Prostate gland (tissue), 2 donors: ENCODE data around the gene TMEM25. TPM values are rescaled to one million over a fixed set of nuclear protein-coding genes. Genes with fewer than 3 reads are reported as not detected.
A peak's percentile ranks its signal among the peaks of the same experiment; 100 is the strongest.
"Not testable (repeated sequence)": the region's sequence is repeated elsewhere in the genome, so short reads cannot be mapped to it uniquely, and the experiment has no call there.

Experiments
- DNase-seq: peaks from one replicate; pipeline ENCODE4 v3.0.0-alpha.2; 2019; ENCODE audit warnings: low spot score
- H3K27ac ChIP-seq, 2 donors: fragments of 200-600 bp; sonication (generic); 2 replicates each; pipeline ENCODE4 v1.5.1; 2017 to 2019
- H3K27me3 ChIP-seq: fragments of 200-600 bp; sonication (generic); replicated peaks from 2 replicates; pipeline ENCODE4 v1.5.1; 2019; ENCODE audit not compliant: insufficient read depth
- H3K36me3 ChIP-seq, 2 donors: fragments of 200-600 bp; sonication (generic); 1 replicate in 1 of 2; 2 replicates in 1 of 2; pipeline versions ENCODE4 v1.5.1 to v1.8.1; 2017 to 2019
- H3K4me1 ChIP-seq: fragments of 200-600 bp; sonication (generic); replicated peaks from 2 replicates; pipeline ENCODE4 v1.5.1; 2019
- H3K4me3 ChIP-seq, 2 donors: fragments of 200-600 bp; sonication (generic); 2 replicates each; pipeline ENCODE4 v1.5.1; 2017 to 2019
- H3K9me3 ChIP-seq: fragments of 200-600 bp; sonication (generic); 2 replicates; pipeline ENCODE4 v1.5.1; 2017
- POLR2A ChIP-seq: fragments of 450-650 bp; IDR thresholded peaks from one replicate; pipeline ENCODE4 v1.6.1; 2016; ENCODE audit warnings: antibody characterized with exemption, mild to moderate bottlenecking
- POLR2AphosphoS5 ChIP-seq: sonication (generic); formaldehyde crosslinking; IDR thresholded peaks from one replicate; pipeline ENCODE4 v1.6.1; 2017; ENCODE audit warnings: antibody characterized with exemption
- WGBS: methylation state at CpG from one replicate; pipeline ENCODE4 v1.1.5; 2018; 5-methylcytosine and 5-hydroxymethylcytosine counted together
- intact Hi-C: fragments of 100-400 bp; cut with DNase I; formaldehyde crosslinking; loops from one replicate; pipeline ENCODE4 v1.14.2; 2022
- total RNA-seq, 2 donors: library from RNA; depleted of rRNA; stranded (reverse); fragments of >200 nt; gene quantifications; one replicate each; pipeline ENCODE4 v1.1.0, GENCODE V29; 2016
- TF ChIP-seq, protein P1 (sequence below), 4 experiments: fragments of 200-600 bp in 2 of 4; fragments of 450-650 bp in 2 of 4; sonication (generic) in 2 of 4; IDR thresholded peaks; 1 replicate in 3 of 4; 2 replicates in 1 of 4; pipeline ENCODE4 v1.5.1; 2016 to 2019; ENCODE audit warnings: antibody characterized with exemption in 4 of 4, mild to moderate bottlenecking in 2 of 4, moderate library complexity in 2 of 4

The TMEM25 gene
- total RNA-seq, 2 donors from 2014 or later: 52.4 to 64.2 TPM

DNA sequence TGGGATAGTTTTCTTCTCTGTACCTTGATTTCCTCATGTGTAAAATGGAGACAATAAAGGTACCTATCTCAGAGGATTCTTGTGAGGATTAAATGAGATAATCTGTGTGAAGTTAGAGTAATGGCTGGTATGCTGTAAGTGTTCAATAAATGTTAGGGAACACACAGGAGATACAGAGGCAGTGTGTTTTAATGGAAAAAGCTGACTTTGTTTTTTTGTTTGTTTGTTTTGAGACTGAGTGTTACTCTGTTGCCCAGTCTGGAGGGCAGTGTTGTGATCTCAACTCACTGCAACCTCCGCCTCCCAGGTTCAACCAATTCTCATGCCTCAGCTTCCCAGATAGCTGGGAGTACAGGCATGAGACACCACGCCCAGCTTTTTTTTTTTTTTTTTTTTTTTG lies 38.7 kb downstream of the TMEM25 start:
- no peaks in the 10 kb centered on the region for H3K36me3 ChIP-seq
- 95% methylated on average over 2 of the region's 2 CpGs for WGBS
- H3K4me1 ChIP-seq: peaks cover 5% of the 10 kb centered on the region
- intact Hi-C loops: loop anchor here (5.0 kb wide), 1 partner anchor 37 kb away; the partner anchor contains the start of gene TMEM25
- no peaks in the 10 kb centered on the region for H3K27me3 ChIP-seq
- no peak overlapping the region for H3K4me3 ChIP-seq
- TF ChIP-seq, protein P1, sequence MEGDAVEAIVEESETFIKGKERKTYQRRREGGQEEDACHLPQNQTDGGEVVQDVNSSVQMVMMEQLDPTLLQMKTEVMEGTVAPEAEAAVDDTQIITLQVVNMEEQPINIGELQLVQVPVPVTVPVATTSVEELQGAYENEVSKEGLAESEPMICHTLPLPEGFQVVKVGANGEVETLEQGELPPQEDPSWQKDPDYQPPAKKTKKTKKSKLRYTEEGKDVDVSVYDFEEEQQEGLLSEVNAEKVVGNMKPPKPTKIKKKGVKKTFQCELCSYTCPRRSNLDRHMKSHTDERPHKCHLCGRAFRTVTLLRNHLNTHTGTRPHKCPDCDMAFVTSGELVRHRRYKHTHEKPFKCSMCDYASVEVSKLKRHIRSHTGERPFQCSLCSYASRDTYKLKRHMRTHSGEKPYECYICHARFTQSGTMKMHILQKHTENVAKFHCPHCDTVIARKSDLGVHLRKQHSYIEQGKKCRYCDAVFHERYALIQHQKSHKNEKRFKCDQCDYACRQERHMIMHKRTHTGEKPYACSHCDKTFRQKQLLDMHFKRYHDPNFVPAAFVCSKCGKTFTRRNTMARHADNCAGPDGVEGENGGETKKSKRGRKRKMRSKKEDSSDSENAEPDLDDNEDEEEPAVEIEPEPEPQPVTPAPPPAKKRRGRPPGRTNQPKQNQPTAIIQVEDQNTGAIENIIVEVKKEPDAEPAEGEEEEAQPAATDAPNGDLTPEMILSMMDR (IDR thresholded peaks at IDR 0.05): no peak
- TF ChIP-seq POLR2A: no peak
- no peak for DNase-seq
- H3K9me3 ChIP-seq: no peaks in the 10 kb centered on the region
- H3K27ac ChIP-seq: no peak overlapping the region

DNA sequence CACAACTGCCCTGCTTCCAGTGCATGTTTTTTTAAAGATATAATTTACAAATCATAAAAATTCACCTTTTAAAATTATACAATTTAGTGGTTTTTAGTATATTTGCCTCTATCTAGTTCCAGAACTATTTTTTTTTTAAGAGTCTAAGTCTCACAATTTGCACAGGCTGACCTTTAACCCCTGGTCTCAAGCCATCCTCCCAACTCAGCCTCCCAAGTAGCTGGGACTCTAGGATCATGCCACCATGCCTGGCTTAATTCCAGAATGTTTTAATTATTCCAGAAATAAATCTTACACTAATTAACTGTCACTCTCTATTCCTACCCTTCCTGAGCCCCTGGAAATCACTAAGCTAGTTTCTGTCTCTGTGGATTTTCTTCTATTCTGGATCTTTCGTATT lies 39.8 kb downstream of the TMEM25 start:
- H3K4me3 ChIP-seq: no peak overlapping the region
- no peaks in the 10 kb centered on the region for H3K27me3 ChIP-seq
- H3K4me1 ChIP-seq: no peaks in the 10 kb centered on the region
- H3K27ac ChIP-seq: no peak overlapping the region
- 100% methylated on average over 1 of the region's 1 CpG for WGBS
- intact Hi-C loops: no loop called here
- H3K9me3 ChIP-seq: no peaks in the 10 kb centered on the region
- TF ChIP-seq, protein P1 (IDR thresholded peaks at IDR 0.05): no peak
- TF ChIP-seq POLR2AphosphoS5 (no peak), POLR2A (no peak)
- no peak for DNase-seq
- no peaks in the 10 kb centered on the region for H3K36me3 ChIP-seq

DNA sequence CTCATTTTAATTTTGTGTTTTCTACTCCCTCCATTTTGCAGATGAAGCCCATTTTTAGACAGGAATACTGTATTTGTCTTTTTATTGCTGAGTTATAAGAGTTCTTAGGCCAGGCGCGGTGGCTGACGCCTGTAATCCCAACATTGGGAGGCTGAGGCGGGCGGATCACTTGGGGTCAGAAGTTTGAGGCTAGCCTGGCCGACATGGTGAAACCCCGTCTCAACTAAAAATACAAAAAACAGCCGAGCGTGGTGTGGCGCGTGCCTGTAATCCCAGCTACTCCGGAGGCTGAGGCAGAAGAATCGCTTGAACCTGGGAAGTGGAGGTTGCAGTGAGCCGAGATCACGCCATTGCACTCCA lies 40.7 kb downstream of the TMEM25 start:
- WGBS: 5% methylated on average over 15 of the region's 15 CpGs
- H3K27me3 ChIP-seq, H3K36me3 ChIP-seq, H3K9me3 ChIP-seq, intact Hi-C loops, H3K4me1 ChIP-seq, DNase-seq: not testable (repeated sequence)
- Histone ChIP-seq H3K27ac (peak overlapping the region; percentile 97 to 99), H3K4me3 (peak overlapping the region; percentile 91 to 92)

DNA sequence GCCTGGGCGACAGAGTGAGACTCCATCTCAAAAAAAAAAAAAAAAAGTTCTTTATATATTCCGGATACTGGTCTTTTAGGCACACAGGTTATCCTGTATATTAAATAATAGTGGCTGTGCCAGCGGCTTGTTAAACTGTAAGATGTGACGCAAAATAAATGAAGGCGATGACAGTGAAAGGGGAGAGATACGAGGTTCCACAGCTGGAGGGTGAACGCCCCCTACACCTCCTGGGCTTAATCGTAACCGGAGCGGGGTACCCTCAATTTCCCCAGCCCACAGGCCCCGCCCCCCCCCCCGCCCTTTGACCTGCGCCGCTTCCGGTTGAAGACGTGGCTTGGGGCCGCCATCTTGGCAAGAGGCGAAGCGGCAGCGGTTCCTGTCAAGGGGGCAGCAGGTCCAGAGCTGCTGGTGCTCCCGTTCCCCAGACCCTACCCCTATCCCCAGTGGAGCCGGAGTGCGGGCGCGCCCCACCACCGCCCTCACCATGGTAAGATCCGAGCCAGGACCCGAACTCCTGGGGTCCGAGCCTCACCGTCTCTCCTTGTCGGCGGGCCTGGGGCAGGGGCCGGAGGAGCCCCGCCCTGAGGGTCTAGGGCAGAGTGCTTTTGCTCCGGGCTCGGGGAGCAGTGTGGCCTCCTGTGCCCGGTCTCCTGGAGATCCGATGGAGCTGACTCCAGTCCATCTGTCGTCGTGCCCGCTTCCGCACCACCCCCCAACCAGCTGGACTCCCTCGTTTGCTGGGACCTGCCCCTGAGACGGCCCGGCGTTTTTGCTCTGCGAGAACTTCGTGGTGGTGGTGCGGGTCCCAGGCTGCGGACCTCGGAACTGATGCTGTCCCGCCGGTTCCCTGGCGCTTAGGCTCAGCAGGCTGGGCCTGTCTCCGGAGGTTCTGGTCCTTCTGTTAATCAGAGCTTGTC lies 41.3 kb downstream of the TMEM25 start, which contains the start of gene ARCN1:
TSS of gene ARCN1 (plus strand) at position 349 of the 920 bp plus-strand sequence. CDS start at position 488, 139 bp downstream.
- Histone ChIP-seq H3K27me3 (no peaks in the 10 kb centered on the region), H3K36me3 (no peaks in the 10 kb centered on the region), H3K9me3 (no peaks in the 10 kb centered on the region), H3K4me1 (no peaks in the 10 kb centered on the region), H3K27ac (peak within 1 kb of the TSS; percentile 97 to 99), H3K4me3 (peak within 1 kb of the TSS; percentile 91 to 92)
- WGBS: under 1% methylated on average over 54 of the region's 55 CpGs
- DNase-seq: peak; percentile 64
- TF ChIP-seq, protein P1 (IDR thresholded peaks at IDR 0.05): no peak
- TF ChIP-seq POLR2A (peak; percentile 43), POLR2AphosphoS5 (peak; percentile 57)
- intact Hi-C loops: no loop called here

DNA sequence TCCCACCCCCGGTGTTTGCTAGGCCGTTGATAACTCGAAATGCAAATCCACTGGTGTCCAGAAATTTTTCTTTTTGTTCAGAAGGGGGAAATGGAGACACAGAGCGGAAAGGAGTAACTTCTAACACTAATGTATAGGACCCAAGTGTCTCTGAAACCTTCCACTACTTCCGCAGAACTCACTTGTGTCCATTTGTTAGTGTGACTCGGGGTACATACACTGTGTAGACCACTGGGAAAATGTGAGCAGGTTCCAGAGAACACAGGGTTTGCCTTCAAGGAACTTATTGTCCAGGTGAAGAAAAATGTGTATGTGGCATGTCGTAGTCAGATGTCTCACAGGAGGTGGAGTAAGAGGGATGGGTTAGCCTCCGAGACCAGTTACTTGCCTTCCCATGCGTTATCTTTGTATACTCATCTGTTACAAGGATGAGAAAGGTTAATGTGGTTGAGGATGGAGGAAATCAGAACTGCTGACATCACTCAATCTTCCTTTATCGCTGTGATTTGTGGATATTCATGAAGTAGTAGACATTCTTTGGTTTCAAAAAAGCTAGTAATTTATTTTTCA lies 42.1 kb downstream of the TMEM25 start:
- H3K27ac ChIP-seq: peak overlapping the region; percentile 97 to 99
- H3K9me3 ChIP-seq: no peaks in the 10 kb centered on the region
- no peaks in the 10 kb centered on the region for H3K27me3 ChIP-seq
- peak; percentile 11 for DNase-seq
- 3% methylated on average over 10 of the region's 10 CpGs for WGBS
- H3K4me1 ChIP-seq: no peaks in the 10 kb centered on the region
- peak overlapping the region; percentile 91 to 92 for H3K4me3 ChIP-seq
- no peaks in the 10 kb centered on the region for H3K36me3 ChIP-seq
- TF ChIP-seq POLR2AphosphoS5: peak; percentile 17
- TF ChIP-seq POLR2A: no peak
- TF ChIP-seq, protein P1 (IDR thresholded peaks at IDR 0.05): no peak
- intact Hi-C loops: no loop called here
